ENCODE data around the gene SPDYE17.
"Not testable (repeated sequence)": the region's sequence is repeated elsewhere in the genome, so short reads cannot be mapped to it uniquely, and the experiment has no call there.

SPDYE17 gene

DNA sequence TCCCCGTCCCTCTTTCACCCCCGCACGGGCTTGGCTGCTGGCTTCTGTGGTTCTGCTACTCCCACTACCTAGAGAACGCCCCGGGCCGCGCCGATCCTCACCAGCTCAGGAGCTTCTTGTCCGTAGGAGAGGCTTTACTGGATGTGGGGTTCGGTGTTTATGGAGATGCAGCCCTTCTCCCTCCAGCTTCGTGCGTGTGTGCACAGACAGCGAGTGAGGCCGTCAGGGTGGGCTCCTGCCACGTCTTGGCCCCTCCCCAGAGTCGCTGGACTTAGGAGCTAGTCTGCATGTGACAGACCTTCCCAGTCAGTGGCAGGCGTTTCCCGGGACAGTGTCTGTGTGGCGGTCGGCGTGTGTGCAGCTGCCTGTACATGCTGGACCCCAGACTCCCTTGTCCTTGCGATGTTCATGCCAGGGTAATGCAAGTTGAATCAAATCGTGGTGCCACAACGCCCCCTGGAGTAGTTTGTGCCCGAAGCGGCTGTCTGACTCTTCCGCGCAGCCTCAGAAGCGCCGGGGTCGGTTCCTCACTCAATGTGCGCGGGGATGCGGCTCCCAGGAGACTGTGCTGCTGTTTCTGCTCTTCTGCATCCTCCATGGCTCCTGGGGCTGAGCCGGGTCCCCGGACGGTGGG, 32.6 kb downstream of the SPDYE17 start:
- DNase-seq; intact Hi-C loops (cut with DNase I): not testable (repeated sequence)

- peak in 12 of 42 donors; percentile 11 to 58 (median 30) for DNase-seq
- intact Hi-C loops (cut with DNase I): not testable (repeated sequence)
These were observed 33.3 kb downstream of the SPDYE17 start for GRCh38 chr7:76998764-76999450.

GRCh38 chr7:76998285-76998589, 33.9 kb downstream of the SPDYE17 start:
- intact Hi-C loops (cut with DNase I): no loop called here

DNA sequence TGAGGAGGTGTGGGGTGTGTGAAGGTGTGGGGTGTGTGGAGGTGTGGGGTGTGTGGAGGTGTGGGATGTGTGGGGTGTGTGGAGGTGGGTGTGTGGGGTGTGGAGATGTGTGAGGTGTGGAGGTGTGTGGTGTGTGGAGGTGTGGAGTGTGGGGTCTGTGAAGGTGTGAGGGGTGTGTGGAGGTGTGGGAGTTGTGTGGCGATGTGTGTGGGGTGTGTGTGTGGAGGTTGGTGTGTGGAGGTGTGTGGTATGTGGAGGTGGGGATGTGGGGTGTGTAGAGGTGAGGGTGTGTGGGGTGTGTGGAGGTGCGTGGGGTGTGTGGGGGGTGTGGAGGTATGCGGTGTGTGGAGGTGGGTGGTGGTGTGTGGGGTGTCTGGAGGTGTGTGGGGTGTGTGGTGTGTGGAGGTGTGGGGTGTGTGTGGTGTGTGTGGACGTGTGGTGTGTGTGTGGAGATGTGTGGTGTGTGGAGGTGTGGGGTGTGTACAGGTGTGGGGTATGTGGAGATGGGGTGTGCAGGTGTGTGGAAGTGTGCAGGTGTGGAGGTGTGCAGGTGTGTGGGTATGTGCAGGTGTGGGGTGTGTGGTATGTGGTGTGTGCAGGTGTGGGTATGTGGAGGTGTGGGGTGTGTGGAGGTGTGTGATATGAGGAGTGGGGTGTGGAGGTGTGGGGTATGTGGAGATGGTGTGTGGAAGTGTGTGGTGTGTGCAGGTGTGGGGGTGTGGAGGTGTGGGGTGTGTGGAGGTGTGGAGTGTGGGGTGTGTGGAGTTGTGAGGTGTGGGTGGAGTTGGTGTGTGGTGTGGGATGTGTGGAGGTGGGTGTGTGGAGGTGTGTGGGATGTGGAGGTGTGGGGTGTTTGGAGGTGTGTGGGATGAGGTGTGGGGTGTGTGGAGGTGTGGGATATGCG, 34.5 kb downstream of the SPDYE17 start:
- intact Hi-C loops (cut with DNase I): no loop called here
- no peak for DNase-seq

More at GRCh38 chr7:76998285-76998589, 33.9 kb downstream of the SPDYE17 start:
- no peak for DNase-seq

DNA sequence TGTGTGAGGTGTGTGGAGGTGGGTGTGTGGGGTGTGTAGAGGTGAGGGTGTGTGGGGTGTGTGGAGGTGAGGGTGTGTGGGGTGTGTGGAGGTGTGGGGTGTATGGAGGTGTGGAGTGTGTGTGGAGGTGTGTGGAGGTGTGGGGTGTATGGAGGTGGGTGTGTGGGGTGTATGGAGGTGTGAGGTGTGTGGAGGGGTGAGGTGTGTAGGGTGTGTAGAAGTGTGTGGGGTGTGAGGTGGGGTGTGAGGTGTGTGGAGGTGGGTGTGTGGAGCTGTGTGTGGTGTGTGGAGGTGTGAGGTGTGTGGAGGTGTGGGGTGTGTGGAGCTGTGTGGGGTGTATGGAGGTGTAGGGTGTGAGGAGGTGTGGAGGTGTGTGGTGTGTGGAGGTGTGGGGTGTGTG, 35.2 kb downstream of the SPDYE17 start:
- DNase-seq; intact Hi-C loops (cut with DNase I): not testable (repeated sequence)

GRCh38 chr7:76994286-76994685, 37.9 kb downstream of the SPDYE17 start:
- intact Hi-C loops (cut with DNase I); DNase-seq: not testable (repeated sequence)

DNA sequence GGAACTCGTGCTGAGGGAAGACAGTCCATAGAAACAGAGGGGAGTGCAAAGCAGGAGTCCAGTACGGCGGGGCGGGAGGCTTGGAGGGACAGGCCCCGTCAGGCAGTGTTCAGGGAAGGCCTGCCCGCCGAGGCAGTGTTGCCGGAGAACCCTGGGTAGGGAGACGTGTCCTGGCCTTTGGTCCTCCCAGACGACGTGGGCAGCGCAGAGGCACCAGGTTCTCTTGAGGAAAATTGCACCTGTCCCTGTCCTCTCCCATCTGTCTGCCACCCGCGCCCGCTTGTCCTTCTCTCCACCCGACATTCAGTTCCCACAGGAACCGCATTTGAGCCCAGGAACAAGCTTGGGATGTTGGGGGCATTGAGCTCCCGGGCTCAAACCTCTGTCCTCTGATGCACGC, 38.3 kb downstream of the SPDYE17 start:
- DNase-seq; intact Hi-C loops (cut with DNase I): not testable (repeated sequence)

- intact Hi-C loops (cut with DNase I); DNase-seq: not testable (repeated sequence)
These were observed 39.3 kb downstream of the SPDYE17 start for GRCh38 chr7:76992871-76993270.

- DNase-seq; intact Hi-C loops (cut with DNase I): not testable (repeated sequence)
These were observed 40.0 kb downstream of the SPDYE17 start for GRCh38 chr7:76992204-76992603.

- intact Hi-C loops (cut with DNase I); DNase-seq: not testable (repeated sequence)
These were observed 42.0 kb downstream of the SPDYE17 start for GRCh38 chr7:76990202-76990601.

DNA sequence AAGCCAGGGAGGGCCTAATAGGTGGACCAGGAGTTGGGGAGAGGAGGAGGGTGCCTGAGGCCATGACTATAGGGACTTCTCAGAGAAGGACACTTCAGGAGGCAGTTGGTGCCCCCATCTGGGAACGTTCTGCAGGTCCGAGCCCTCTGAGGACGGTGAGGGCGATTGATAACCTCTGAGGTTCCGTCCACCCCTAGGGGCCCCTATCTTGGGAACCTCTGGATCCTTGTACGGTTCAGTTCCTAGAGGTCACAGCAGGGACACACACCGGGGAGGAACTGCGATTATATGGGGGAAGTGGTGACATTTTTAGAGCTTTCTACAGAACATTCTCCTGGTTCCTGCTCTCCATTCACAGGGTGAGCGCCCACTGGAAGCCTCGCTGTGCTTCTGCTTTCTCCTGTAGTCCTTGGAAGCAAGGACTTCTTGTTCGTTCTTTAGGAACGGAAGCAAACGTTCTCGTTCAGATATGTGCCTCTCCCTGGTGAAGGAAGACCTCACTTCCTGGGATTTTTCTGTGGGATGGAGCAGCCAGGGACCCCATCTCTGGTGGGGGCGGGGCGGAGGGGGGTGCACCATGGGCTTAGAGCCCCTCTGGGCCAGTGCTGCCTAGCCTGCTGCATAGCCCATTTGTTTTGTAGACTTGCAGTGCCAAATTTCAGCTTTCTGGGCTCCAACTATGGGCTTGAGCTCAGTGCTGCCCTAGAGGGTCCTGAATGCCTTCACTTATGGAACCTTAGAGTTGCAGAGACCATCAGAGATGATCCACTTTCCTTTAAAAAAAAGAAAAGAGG, 46.0 kb downstream of the SPDYE17 start:
- DNase-seq; intact Hi-C loops (cut with DNase I): not testable (repeated sequence)

- intact Hi-C loops (cut with DNase I); DNase-seq: not testable (repeated sequence)
These were observed 47.4 kb downstream of the SPDYE17 start for GRCh38 chr7:76984784-76985136.

- DNase-seq; intact Hi-C loops (cut with DNase I): not testable (repeated sequence)
These were observed 48.0 kb downstream of the SPDYE17 start for GRCh38 chr7:76983937-76984783.

- DNase-seq; intact Hi-C loops (cut with DNase I): not testable (repeated sequence)
These were observed 48.8 kb downstream of the SPDYE17 start for GRCh38 chr7:76983333-76983732.

DNA sequence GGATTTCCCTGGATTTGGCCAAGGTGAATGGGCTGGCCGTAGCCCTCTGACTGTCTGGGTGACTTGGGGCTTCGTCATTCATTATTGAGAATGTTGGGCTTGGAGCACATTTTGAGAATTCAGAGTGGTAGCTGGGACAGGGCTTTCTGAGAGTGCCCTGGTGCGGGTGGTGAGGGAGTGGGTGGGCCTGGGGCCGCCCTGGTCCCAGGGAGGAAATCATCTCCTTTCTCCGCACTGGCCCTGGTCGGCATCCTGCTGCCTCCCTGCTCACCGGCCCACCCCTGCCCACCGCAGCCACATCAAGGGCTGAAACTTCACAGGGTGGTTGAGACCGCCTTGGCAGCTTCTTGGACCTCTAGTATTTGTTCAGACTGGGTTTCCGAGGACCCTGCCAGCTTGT, 49.7 kb downstream of the SPDYE17 start:
- DNase-seq; intact Hi-C loops (cut with DNase I): not testable (repeated sequence)

- intact Hi-C loops (cut with DNase I); DNase-seq: not testable (repeated sequence)
These were observed 50.8 kb downstream of the SPDYE17 start for GRCh38 chr7:76981187-76981970.

DNA sequence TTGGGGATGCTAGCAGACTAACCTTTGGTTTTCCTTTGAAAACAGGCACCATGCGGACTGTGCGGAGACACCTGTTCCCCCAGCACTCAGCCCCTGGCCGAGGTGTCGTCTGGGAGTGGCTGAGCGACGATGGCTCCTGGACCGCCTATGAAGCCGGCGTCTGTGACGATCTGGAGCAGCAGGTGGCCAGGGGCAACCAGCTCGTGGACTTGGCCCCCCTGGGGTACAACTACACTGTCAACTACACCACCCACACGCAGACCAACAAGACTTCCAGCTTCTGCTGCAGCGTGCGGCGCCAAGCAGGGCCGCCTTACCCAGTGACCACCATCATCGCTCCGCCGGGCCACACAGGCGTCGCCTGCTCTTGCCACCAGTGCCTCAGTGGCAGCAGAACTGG, 51.6 kb downstream of the SPDYE17 start:
- intact Hi-C loops (cut with DNase I); DNase-seq: not testable (repeated sequence)

All from head of caudate nucleus (tissue), 42 donors.